Amniotic stem cell (primary cell): ENCODE results near the gene BCAR3.

Experiments used
- DNase-seq: peaks from one replicate; lab custom pipeline; 2025; lab: John Stamatoyannopoulos, UW

The BCAR3 gene

DNA sequence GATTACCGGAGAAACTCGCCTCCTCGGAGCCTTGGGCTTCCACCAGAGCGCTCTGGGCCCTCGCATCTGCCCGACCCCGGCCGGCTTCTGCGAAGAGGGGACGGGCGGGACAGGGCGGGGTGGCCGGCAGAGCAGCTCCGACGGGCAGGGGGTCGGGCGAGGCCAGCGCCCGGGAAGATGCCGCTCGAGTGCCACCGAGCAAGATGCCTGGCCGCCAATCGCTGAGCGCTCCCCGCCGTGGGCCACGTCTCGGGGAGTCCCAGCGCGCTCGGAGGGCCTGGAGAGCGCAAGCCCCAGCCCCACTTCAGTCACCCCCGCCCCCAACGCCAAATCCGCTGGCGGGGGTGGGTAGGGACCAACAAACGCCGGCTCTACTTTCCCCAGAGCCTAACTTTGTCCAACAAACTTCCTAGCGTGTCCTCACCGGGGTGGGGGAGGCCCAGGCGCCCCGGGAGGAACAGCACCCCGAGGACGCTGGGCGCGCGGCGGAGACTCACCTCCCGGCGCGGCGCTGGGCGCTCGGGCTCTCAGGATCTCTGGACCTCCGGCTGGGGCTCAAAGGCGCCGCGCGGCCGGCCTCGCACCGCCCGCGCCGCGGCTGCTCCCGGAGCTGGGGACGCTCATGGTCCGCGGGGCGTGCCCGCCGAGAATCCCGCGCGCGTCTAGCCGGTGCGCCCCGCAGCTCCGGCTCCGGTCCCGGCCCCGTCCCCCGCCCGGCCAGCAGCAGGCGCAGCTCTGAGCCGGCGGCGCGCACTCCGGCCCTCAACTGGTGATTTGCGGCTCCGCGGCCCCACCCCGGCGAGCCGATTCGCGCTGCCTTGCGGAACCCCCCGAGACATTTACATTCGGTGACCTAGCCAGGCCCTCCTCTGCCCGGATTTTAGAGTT, at the start of gene BCAR3:
TSS of gene BCAR3 (minus strand) at position 737 of the 888 bp plus-strand sequence. CDS start 6,907 bp downstream, outside the sequence.
- peak; percentile 42 for DNase-seq

DNA sequence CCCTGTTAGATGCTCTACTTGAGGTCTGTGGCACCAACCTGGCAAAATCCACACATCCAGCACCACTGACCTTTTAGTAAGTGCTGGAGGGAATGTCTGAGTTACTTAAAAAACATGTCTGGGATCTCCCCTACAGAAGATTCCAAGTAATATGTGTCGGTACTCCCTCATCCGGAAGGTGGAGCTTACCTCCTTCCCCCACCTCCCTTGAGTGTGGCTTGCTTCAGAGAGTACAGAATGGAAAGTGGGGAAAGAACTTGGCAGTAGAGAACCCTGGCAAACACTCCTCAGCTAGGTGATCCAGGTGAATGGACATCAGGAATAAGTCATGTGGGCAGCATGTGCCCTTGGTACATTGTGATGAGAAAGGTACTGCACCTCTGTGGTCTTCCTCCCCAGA, 49.0 kb upstream of the BCAR3 start:
- DNase-seq, result no peak

DNA sequence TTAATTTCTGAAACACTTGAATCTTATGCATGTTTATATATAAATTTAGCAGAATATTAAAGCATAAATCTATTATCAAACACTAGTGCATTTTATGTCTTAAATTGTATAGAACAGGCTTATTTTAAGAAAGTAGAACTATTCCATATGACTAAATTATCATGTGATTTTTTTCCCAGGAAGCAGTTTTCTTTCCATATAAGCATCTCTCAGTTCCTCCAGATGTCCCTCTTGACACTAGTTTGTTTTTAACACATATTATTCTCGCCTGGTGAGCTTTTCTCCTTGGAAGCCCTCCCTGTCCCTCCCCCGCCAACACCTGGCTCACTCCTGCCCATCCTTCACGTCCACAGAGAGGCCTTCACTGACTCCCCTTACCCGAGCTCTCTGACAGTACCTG, 48.3 kb upstream of the BCAR3 start:
- no peak for DNase-seq

- DNase-seq, result no peak
These were observed 47.9 kb upstream of the BCAR3 start for GRCh38 chr1:93729502-93729901.

DNA sequence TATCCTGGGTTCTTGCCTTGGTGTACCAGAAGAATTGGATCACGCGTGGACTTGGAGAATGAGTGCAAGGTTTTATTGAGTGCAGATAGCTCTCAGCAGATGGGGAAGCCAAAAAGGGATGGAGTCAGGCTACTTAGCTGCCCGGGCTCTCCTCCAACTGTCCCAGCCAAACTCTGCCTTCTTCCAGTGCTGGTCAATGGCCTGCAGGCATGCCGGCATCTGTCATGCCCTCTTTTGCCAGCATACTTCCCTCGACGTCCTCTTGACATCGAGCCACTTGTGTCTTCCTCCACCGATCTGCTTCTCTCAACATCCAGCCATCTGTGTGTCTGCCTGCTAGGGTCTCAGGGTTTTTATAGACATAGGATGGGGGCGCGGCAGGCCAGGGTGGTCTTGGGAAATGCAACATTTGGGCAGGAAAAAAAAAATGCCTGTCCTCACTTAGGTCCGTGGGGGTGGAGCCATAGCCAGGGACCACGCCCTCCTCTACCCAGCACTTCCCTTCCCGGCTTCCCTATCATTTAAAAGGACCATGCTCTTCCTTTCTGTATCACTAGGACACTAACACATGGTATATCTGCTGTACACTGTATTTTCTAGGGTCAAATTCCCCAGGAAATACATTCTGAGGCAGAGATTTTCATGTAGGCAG, 47.0 kb upstream of the BCAR3 start:
- DNase-seq, result no peak

- DNase-seq, result no peak
These were observed 42.2 kb upstream of the BCAR3 start for GRCh38 chr1:93723733-93724270.

- DNase-seq, result no peak
These were observed 41.5 kb upstream of the BCAR3 start for GRCh38 chr1:93723110-93723509.

DNA sequence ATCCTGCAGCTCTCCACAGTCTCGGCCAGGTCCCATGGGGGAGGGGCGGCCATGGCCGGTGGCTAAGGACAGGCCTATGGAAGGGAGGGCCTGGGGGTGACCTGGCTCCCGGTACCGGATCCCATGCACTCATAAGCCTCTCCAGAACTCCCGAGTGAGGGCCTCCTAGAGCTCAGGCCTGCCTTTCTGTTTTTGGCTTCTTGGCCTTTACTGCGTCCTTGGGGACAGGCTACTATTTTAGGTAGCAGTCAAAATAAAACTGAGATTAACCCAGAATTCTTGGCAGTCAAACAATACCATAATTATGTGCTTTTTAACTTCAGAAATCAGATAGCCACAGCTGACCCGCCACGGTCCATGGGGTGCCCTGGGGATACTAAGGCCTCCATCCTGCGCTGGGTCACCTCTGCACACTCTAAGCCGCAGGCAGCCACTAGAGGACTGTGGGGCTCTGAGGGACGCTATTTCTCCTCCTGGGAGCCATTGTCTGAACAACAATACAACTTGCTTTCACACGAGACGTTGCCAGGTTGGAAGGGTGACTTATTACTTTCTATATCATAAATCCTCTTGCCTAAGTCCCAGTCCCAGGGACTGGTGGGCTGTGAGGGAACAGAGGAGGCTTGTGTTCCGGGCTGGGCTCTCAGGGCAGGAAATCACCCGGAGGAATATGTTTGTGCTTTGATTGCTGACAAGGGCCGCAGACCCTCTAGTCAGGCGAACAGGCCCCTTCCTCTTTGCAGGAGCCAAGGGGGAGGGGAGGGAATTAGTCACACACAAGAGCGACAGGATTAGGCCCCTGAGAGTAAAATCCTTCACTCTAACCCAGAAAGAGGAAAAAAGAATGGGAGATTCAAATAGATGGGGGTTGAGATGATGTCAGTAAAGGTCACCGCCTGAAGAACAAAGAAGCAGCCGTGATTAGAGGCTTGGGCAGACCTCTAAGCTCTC, 40.7 kb upstream of the BCAR3 start:
- DNase-seq, result no peak

DNA sequence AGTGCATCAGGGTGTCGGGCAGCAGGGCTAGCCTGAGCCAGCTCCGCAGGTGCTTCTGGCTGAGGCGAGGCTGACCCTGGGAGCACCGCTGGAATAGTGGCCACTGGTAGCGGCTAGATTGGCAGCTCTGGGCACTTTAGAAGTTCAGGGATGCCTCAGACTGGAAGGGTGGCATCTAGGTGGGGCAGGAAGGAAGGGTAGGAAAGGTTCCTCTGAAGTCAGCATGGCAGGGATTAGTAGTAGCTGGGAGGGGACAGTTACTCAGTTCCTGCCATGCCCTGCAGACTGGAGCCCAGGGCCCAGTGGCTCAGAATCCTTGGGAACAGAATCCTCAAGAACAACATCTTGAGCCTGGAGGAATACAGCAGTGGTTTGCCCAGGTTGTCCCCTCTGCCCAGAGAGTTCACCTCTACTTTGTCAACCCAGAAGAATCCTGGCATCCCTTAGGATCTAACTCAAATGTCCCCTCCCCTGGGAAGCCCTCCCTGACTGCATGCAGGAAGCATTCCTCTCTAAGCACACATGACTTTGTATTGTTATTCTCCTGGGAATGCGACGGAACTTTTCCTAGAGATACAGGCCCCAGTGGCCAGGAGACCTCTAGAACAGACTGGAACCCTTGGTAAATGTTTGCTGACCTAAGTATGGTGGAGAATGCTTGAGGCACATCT, 39.5 kb upstream of the BCAR3 start:
- DNase-seq, result no peak

GRCh38 chr1:93717640-93718039, 36.0 kb upstream of the BCAR3 start:
- DNase-seq, result no peak

GRCh38 chr1:93716941-93717368, 35.3 kb upstream of the BCAR3 start:
- no peak for DNase-seq

DNA sequence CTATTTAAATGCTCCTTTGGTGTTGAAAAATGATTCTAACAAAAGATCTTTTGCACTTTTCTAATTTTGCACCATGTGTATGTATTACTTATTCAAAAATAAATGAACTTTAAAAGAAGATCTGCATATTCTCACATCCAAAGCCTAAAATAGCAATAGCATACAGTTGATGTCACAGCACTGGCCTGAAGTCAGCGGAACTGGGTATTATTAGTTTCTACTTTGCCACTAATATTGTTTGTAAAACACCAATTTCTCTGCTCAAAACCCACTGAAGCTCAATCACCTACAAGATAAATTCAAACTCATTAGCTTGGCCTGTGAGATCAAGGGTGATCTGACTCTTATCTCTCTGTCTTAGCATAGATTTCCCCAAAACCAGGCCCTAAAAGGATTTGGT, 34.5 kb upstream of the BCAR3 start:
- no peak for DNase-seq

DNA sequence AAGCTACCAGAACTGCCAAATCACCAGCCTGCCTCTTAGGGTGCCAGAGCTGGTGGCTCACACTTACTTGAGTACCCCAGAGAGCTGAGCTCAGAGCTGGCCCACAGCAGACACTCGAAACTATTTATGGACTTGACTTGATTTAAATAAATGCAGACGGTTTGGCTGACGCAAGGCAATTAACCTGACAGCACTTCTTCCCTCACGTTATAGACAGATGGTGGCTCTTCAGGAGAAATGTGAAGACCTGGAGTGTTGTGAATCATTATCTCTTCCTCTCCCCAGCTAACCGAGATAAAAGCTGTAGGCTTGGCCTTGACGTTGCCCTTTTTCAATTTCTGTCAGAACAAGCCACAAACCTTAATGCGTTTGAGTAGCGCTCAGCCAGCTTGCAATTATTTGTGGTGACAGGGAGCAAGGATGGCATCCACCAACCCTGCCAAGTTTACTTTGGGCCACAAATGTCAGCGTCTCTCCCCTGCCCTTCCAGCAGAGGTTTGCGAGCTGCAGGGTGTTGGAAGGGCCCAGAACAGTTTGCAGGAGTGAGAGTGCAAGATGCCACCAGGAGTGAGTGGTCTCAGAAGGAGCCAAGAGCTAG, 34.0 kb upstream of the BCAR3 start:
- no peak for DNase-seq

GRCh38 chr1:93714356-93714755, 32.7 kb upstream of the BCAR3 start:
- no peak for DNase-seq

GRCh38 chr1:93713341-93713740, 31.7 kb upstream of the BCAR3 start:
- DNase-seq, result no peak

DNA sequence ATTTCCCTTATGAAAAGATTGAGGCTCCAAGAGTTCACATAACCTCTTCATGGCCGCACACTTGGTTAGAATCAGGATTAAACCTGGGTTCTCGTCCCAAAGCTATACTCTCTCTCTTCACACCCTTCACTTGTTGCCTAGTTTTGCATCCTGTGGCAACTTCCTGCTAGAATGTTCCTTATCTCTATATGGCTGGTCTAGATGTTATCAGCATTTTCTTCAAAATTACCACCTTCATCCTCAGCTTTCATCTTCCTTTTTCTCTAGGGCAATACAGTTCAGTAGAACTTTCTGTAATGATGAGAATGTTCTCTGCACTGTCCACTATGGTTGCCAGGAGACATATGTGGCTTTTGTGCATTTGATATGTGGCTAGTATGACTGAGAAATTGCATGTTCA, 31.1 kb upstream of the BCAR3 start:
- no peak for DNase-seq

GRCh38 chr1:93710499-93711453, 29.1 kb upstream of the BCAR3 start:
- no peak for DNase-seq

GRCh38 chr1:93708734-93709481, 27.3 kb upstream of the BCAR3 start:
- DNase-seq, result no peak

DNA sequence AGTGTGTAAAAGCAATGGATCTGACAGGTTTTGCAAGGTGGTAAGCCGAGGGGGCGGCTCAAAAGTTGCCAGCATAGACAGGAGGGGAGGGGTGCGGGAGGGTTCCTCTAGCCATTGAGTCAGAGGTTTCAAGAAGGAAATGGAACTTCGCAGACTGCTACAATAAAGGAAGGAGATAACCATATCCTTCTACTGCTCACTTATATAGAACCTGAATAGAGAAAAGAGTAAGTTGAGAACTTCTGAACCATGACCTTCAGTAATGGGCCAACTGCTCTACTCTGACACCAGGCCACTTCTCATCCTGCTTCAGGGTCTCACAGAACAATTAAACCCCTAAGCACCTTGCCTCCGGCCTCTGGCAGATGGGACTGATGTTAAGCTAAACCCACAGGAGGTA, 26.3 kb upstream of the BCAR3 start:
- DNase-seq, result no peak
